HCT116 (cell line): ENCODE data around the gene NECTIN4.

Experiments
- RAD21 ChIP-seq: IDR thresholded peaks from 2 replicates; pipeline ENCODE4 v1.6.1; 2012; ENCODE audit warnings: low read depth, mild to moderate bottlenecking
- TF ChIP-seq, protein P1 (sequence below), 3 experiments: fragments of 200-600 bp in 1 of 3; sonication (generic) in 1 of 3; IDR thresholded peaks in 2 of 3; conservative IDR thresholded peaks in 1 of 3; 2 replicates each; pipeline ENCODE4 v1.5.1; 2012 to 2017; ENCODE audit warnings: low read depth in 2 of 3, low read length in 2 of 3, antibody characterized with exemption in 1 of 3, borderline replicate concordance in 1 of 3, control low read depth in 1 of 3, mild to moderate bottlenecking in 1 of 3, mixed read lengths in 1 of 3, mixed run types in 1 of 3, moderate library complexity in 1 of 3; ENCODE audit not compliant: insufficient read depth in 1 of 3
- TF ChIP-seq, protein P2 (sequence below): IDR thresholded peaks from 2 replicates; pipeline ENCODE4 v1.6.1; 2012

DNA sequence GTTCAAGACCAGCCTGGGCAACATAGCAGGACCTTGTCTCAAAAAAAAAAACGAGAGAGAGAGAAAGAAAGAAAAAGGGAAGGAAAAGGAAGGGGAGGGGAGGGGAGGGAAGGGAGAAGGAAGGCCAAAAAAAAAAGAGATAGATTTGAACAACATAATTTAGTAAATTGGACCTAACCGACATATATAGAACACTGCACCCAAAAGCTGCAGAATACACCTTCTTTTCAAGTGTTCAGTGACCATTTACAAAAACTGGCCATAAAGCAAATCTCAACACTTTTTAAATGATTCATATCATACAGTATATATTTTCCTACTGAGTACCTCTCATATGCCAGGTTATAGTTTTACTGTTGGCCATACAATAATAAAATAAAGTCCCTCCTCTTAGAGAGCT, 57.5 kb downstream of the NECTIN4 start:
- TF ChIP-seq RAD21 = no peak
- TF ChIP-seq, protein P1, sequence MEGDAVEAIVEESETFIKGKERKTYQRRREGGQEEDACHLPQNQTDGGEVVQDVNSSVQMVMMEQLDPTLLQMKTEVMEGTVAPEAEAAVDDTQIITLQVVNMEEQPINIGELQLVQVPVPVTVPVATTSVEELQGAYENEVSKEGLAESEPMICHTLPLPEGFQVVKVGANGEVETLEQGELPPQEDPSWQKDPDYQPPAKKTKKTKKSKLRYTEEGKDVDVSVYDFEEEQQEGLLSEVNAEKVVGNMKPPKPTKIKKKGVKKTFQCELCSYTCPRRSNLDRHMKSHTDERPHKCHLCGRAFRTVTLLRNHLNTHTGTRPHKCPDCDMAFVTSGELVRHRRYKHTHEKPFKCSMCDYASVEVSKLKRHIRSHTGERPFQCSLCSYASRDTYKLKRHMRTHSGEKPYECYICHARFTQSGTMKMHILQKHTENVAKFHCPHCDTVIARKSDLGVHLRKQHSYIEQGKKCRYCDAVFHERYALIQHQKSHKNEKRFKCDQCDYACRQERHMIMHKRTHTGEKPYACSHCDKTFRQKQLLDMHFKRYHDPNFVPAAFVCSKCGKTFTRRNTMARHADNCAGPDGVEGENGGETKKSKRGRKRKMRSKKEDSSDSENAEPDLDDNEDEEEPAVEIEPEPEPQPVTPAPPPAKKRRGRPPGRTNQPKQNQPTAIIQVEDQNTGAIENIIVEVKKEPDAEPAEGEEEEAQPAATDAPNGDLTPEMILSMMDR (IDR thresholded peaks at IDR 0.05 in 2 of 3, conservative IDR thresholded peaks at IDR 0.05 in 1 of 3; ENCODE audit: borderline replicate concordance in 1 of 3, insufficient read depth in 1 of 3, low read depth in 2 of 3, low read length in 2 of 3) = no peak
- TF ChIP-seq, protein P2, sequence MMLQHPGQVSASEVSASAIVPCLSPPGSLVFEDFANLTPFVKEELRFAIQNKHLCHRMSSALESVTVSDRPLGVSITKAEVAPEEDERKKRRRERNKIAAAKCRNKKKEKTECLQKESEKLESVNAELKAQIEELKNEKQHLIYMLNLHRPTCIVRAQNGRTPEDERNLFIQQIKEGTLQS = no peak
